ENCODE measurements around the gene CDH4.

Gene CDH4

DNA sequence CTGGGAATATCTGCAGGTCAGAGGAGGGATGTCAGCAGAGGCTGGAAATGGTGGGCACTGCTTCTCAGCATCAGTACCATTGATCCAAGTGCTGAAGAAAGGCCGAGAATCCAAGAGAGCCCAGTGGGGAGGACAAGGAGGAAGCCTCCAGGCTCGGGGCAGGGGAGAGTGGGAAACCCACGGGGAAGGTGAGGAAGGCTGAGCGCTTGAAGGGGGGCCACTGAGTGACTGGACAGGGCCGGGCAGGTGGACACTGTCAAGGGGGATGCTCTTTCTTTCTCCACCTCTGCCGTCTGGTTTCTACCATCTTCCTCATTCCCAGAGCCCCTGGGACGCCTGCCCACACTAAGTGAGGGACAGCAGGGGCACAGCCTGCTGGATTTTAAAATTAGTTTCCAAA, 335.0 kb downstream of the CDH4 start:
- Histone ChIP-seq H2BK120ac (ENCODE audit: low read depth, low read length) (no peak overlapping the region), H3K14ac (ENCODE audit: low read length) (no peak overlapping the region), H3K36me3 (replicated peaks in 1 of 2; ENCODE audit: control insufficient read depth in 2 of 2, insufficient read depth in 2 of 2, low read length in 2 of 2) (no peaks in the 10 kb centered on the region), H3K79me1 (ENCODE audit: low read depth, low read length) (no peaks in the 10 kb centered on the region), H4K91ac (ENCODE audit: low read depth, low read length, poor library complexity) (no peak overlapping the region), H2BK5ac (ENCODE audit: low read length) (no peak overlapping the region), H3K9me3 (replicated peaks in 1 of 2; ENCODE audit: control insufficient read depth in 2 of 2, insufficient read depth in 1 of 2, low read depth in 1 of 2, low read length in 2 of 2) (peaks cover 2 to 8% of the 10 kb centered on the region in 2 donors), H4K8ac (ENCODE audit: low read depth, low read length) (no peak overlapping the region), H3K27ac (replicated peaks; ENCODE audit: low read length) (no peak overlapping the region), H2BK15ac (ENCODE audit: low read length) (no peak overlapping the region), H3K4me1 (ENCODE audit: control insufficient read depth in 2 of 2, insufficient read depth in 1 of 2, low read depth in 1 of 2, low read length in 2 of 2) (peaks cover 13 to 17% of the 10 kb centered on the region in 2 donors), H3K4me3 (ENCODE audit: low read length in 2 of 2) (no peak overlapping the region), H3K23ac (ENCODE audit: low read depth, low read length, poor library complexity) (no peak overlapping the region), H3K4ac (ENCODE audit: low read length) (no peak overlapping the region), H2AFZ (ENCODE audit: low read length) (no peak overlapping the region), H3K18ac (ENCODE audit: low read length) (no peak overlapping the region), H2AK5ac (ENCODE audit: low read depth, low read length) (no peak overlapping the region), H2BK12ac (ENCODE audit: low read length) (no peak overlapping the region), H3K4me2 (ENCODE audit: insufficient read depth, low read length, poor library complexity, severe bottlenecking) (no peak overlapping the region), H3K9ac (ENCODE audit: low read depth, low read length, poor library complexity) (no peak overlapping the region), H3K27me3 (ENCODE audit: control insufficient read depth in 3 of 3, insufficient read depth in 3 of 3, low read depth in 1 of 3, low read length in 3 of 3) (no peaks in the 10 kb centered on the region)
- DNase-seq (ENCODE audit: low spot score) = no peak
- WGBS, 2 donors (ENCODE audit: extremely low coverage in 2 of 2, insufficient read length in 2 of 2, insufficient replicate concordance in 1 of 2) = no CpG with 5 or more reads among the region's 7 CpGs

- H3K4me3 ChIP-seq (ENCODE audit: low read length in 2 of 2) = no peak overlapping the region
- H3K23ac ChIP-seq (ENCODE audit: low read depth, low read length, poor library complexity) = no peak overlapping the region
- H4K91ac ChIP-seq (ENCODE audit: low read depth, low read length, poor library complexity) = no peak overlapping the region
- no peak overlapping the region for H2AFZ ChIP-seq (ENCODE audit: low read length)
- no peaks in the 10 kb centered on the region for H3K79me1 ChIP-seq (ENCODE audit: low read depth, low read length)
- no CpG with 5 or more reads among the region's 16 CpGs for WGBS, 2 donors (ENCODE audit: extremely low coverage in 2 of 2, insufficient read length in 2 of 2, insufficient replicate concordance in 1 of 2)
- no peak overlapping the region for H4K8ac ChIP-seq (ENCODE audit: low read depth, low read length)
- H3K18ac ChIP-seq (ENCODE audit: low read length) = peak overlapping the region; percentile 2
- H2BK12ac ChIP-seq (ENCODE audit: low read length) = no peak overlapping the region
- peaks cover 2 to 15% of the 10 kb centered on the region in 2 donors for H3K9me3 ChIP-seq (replicated peaks in 1 of 2; ENCODE audit: control insufficient read depth in 2 of 2, insufficient read depth in 1 of 2, low read depth in 1 of 2, low read length in 2 of 2)
- H3K9ac ChIP-seq (ENCODE audit: low read depth, low read length, poor library complexity) = no peak overlapping the region
- H3K4ac ChIP-seq (ENCODE audit: low read length) = no peak overlapping the region
- H2BK5ac ChIP-seq (ENCODE audit: low read length) = no peak overlapping the region
- no peak overlapping the region for H2AK5ac ChIP-seq (ENCODE audit: low read depth, low read length)
- no peaks in the 10 kb centered on the region for H3K27me3 ChIP-seq (ENCODE audit: control insufficient read depth in 3 of 3, insufficient read depth in 3 of 3, low read depth in 1 of 3, low read length in 3 of 3)
- no peak overlapping the region for H3K27ac ChIP-seq (replicated peaks; ENCODE audit: low read length)
- H2BK15ac ChIP-seq (ENCODE audit: low read length) = no peak overlapping the region
- no peak for DNase-seq (ENCODE audit: low spot score)
- H3K4me1 ChIP-seq (ENCODE audit: control insufficient read depth in 2 of 2, insufficient read depth in 1 of 2, low read depth in 1 of 2, low read length in 2 of 2) = peaks cover 13% of the 10 kb centered on the region in 2 donors
- H3K36me3 ChIP-seq (replicated peaks in 1 of 2; ENCODE audit: control insufficient read depth in 2 of 2, insufficient read depth in 2 of 2, low read length in 2 of 2) = no peaks in the 10 kb centered on the region
- H2BK120ac ChIP-seq (ENCODE audit: low read depth, low read length) = no peak overlapping the region
- no peak overlapping the region for H3K14ac ChIP-seq (ENCODE audit: low read length)
- no peak overlapping the region for H3K4me2 ChIP-seq (ENCODE audit: insufficient read depth, low read length, poor library complexity, severe bottlenecking)
These were observed 335.7 kb downstream of the CDH4 start for GRCh38 chr20:61587681-61588289.

DNA sequence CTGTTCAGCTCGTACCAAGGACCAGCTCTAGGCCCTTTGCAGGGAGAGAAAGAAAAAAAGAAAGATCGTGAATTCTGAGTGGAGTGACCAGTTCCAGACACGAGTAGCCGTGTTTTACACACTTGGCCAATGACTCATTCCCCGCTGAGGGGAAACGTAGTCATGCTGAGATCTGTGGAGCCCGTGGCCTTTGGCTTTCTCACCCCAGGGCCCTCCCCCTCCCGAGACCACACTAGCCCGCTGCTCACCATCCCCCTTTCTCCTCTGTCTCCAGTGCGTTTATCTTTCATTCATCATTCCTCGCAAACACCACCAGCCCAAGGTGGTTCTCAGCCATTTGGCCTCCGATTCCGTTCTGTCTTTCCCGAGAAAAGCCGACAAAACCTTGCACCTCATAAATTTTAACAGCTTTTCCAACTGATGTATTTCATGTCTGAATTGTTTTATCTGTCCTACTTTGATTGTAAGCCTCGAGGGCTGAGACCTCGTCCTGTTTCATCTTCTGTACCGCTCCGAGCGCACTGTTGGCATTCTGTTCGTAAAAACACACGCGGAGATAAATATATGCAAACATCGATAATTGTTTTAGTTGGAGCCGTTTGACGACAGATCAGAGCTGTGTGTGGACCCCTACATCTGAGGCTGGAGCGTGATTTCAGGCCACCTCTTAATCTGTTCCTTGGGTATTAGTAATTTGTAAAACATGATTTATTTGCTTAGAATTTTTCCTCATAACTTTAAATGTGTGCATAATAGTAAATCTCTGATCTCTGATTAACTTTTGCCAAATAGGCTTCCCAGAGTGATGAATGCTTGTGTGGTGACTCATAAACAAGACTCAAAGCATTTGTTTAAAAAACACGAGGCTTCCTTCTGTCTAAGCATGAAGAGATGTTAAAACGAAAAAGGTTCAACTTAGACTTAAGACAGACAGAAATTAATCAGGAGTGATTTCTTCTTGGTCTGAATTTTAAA, 336.6 kb downstream of the CDH4 start:
- WGBS, 2 donors (ENCODE audit: extremely low coverage in 2 of 2, insufficient read length in 2 of 2, insufficient replicate concordance in 1 of 2) = no CpG with 5 or more reads among the region's 29 CpGs
- peak overlapping the region; percentile 2 for H3K18ac ChIP-seq (ENCODE audit: low read length)
- H3K14ac ChIP-seq (ENCODE audit: low read length) = no peak overlapping the region
- no peak overlapping the region for H2BK12ac ChIP-seq (ENCODE audit: low read length)
- H3K4me2 ChIP-seq (ENCODE audit: insufficient read depth, low read length, poor library complexity, severe bottlenecking) = no peak overlapping the region
- no peaks in the 10 kb centered on the region for H3K36me3 ChIP-seq (replicated peaks in 1 of 2; ENCODE audit: control insufficient read depth in 2 of 2, insufficient read depth in 2 of 2, low read length in 2 of 2)
- H2AK5ac ChIP-seq (ENCODE audit: low read depth, low read length) = no peak overlapping the region
- H2BK5ac ChIP-seq (ENCODE audit: low read length) = no peak overlapping the region
- H3K27me3 ChIP-seq (ENCODE audit: control insufficient read depth in 3 of 3, insufficient read depth in 3 of 3, low read depth in 1 of 3, low read length in 3 of 3) = no peaks in the 10 kb centered on the region
- H2BK120ac ChIP-seq (ENCODE audit: low read depth, low read length) = no peak overlapping the region
- H3K9me3 ChIP-seq (replicated peaks in 1 of 2; ENCODE audit: control insufficient read depth in 2 of 2, insufficient read depth in 1 of 2, low read depth in 1 of 2, low read length in 2 of 2) = peaks cover 5 to 21% of the 10 kb centered on the region in 2 donors
- H2BK15ac ChIP-seq (ENCODE audit: low read length) = no peak overlapping the region
- DNase-seq (ENCODE audit: low spot score) = no peak
- H4K91ac ChIP-seq (ENCODE audit: low read depth, low read length, poor library complexity) = no peak overlapping the region
- H3K23ac ChIP-seq (ENCODE audit: low read depth, low read length, poor library complexity) = no peak overlapping the region
- no peak overlapping the region for H2AFZ ChIP-seq (ENCODE audit: low read length)
- H3K79me1 ChIP-seq (ENCODE audit: low read depth, low read length) = no peaks in the 10 kb centered on the region
- H3K4me3 ChIP-seq (ENCODE audit: low read length in 2 of 2) = no peak overlapping the region
- H4K8ac ChIP-seq (ENCODE audit: low read depth, low read length) = no peak overlapping the region
- H3K4ac ChIP-seq (ENCODE audit: low read length) = no peak overlapping the region
- H3K4me1 ChIP-seq (ENCODE audit: control insufficient read depth in 2 of 2, insufficient read depth in 1 of 2, low read depth in 1 of 2, low read length in 2 of 2) = peaks cover 13% of the 10 kb centered on the region in 2 donors
- H3K9ac ChIP-seq (ENCODE audit: low read depth, low read length, poor library complexity) = no peak overlapping the region
- H3K27ac ChIP-seq (replicated peaks; ENCODE audit: low read length) = no peak overlapping the region

GRCh38 chr20:61590236-61590635, 338.2 kb downstream of the CDH4 start:
- no peak for DNase-seq (ENCODE audit: low spot score)
- Histone ChIP-seq H3K27ac (replicated peaks; ENCODE audit: low read length) (no peak overlapping the region), H2AK5ac (ENCODE audit: low read depth, low read length) (no peak overlapping the region), H3K14ac (ENCODE audit: low read length) (no peak overlapping the region), H2BK120ac (ENCODE audit: low read depth, low read length) (no peak overlapping the region), H3K4me3 (ENCODE audit: low read length in 2 of 2) (no peak overlapping the region), H3K36me3 (replicated peaks in 1 of 2; ENCODE audit: control insufficient read depth in 2 of 2, insufficient read depth in 2 of 2, low read length in 2 of 2) (no peaks in the 10 kb centered on the region), H2BK15ac (ENCODE audit: low read length) (no peak overlapping the region), H3K27me3 (ENCODE audit: control insufficient read depth in 3 of 3, insufficient read depth in 3 of 3, low read depth in 1 of 3, low read length in 3 of 3) (no peaks in the 10 kb centered on the region), H2BK5ac (ENCODE audit: low read length) (no peak overlapping the region), H3K9ac (ENCODE audit: low read depth, low read length, poor library complexity) (no peak overlapping the region), H3K4me2 (ENCODE audit: insufficient read depth, low read length, poor library complexity, severe bottlenecking) (no peak overlapping the region), H2AFZ (ENCODE audit: low read length) (no peak overlapping the region), H3K23ac (ENCODE audit: low read depth, low read length, poor library complexity) (no peak overlapping the region), H3K79me1 (ENCODE audit: low read depth, low read length) (no peaks in the 10 kb centered on the region), H4K91ac (ENCODE audit: low read depth, low read length, poor library complexity) (no peak overlapping the region), H3K4ac (ENCODE audit: low read length) (no peak overlapping the region), H4K8ac (ENCODE audit: low read depth, low read length) (no peak overlapping the region), H3K18ac (ENCODE audit: low read length) (no peak overlapping the region), H3K9me3 (replicated peaks in 1 of 2; ENCODE audit: control insufficient read depth in 2 of 2, insufficient read depth in 1 of 2, low read depth in 1 of 2, low read length in 2 of 2) (peaks cover 8 to 24% of the 10 kb centered on the region in 2 donors), H3K4me1 (ENCODE audit: control insufficient read depth in 2 of 2, insufficient read depth in 1 of 2, low read depth in 1 of 2, low read length in 2 of 2) (peaks cover 8 to 10% of the 10 kb centered on the region in 2 donors), H2BK12ac (ENCODE audit: low read length) (no peak overlapping the region)
- WGBS, 2 donors (ENCODE audit: extremely low coverage in 2 of 2, insufficient read length in 2 of 2, insufficient replicate concordance in 1 of 2) = no CpG with 5 or more reads among the region's 12 CpGs
